Astrocyte (in vitro differentiated cells and primary cell): Measurements from ENCODE around the gene KCNMA1. TPM values are rescaled to one million over a fixed set of nuclear protein-coding genes. Genes with fewer than 3 reads are reported as not detected.

ENCODE experiments used
- DNase-seq: peaks from one replicate; pipeline ENCODE4 v3.0.0-alpha.2; 2010; ENCODE audit warnings: low read depth
- FAIRE-seq: peaks from 2 replicates; lab custom pipeline; 2011; peaks lifted over from hg19 to GRCh38; lab: Jason Lieb, UNC
- H2AFZ ChIP-seq: 2 replicates; pipeline ENCODE4 v1.6.0; 2012; ENCODE audit warnings: low read depth, low read length, inconsistent platforms
- H3K27ac ChIP-seq: 2 replicates; pipeline ENCODE4 v1.5.1; 2011; ENCODE audit warnings: low read depth, low read length, inconsistent platforms
- H3K27me3 ChIP-seq: 2 replicates; pipeline ENCODE4 v1.6.0; 2011; ENCODE audit warnings: low read length, inconsistent platforms; ENCODE audit not compliant: insufficient read depth
- H3K36me3 ChIP-seq: 2 replicates; pipeline ENCODE4 v1.5.1; 2011; ENCODE audit warnings: low read length, inconsistent platforms; ENCODE audit not compliant: insufficient read depth
- H3K4me1 ChIP-seq: 2 replicates; pipeline ENCODE4 v1.5.1; 2011; ENCODE audit warnings: low read length, inconsistent platforms; ENCODE audit not compliant: insufficient read depth
- H3K4me2 ChIP-seq: 2 replicates; pipeline ENCODE4 v1.6.0; 2012; ENCODE audit warnings: low read length, inconsistent platforms
- H3K4me3 ChIP-seq: 2 replicates; pipeline ENCODE4 v1.5.1; 2011; ENCODE audit warnings: low read depth, mild to moderate bottlenecking, low read length, inconsistent platforms; ENCODE audit not compliant: insufficient read depth
- H3K79me2 ChIP-seq: 2 replicates; pipeline ENCODE4 v1.6.0; 2012; ENCODE audit warnings: mild to moderate bottlenecking, low read length, inconsistent platforms; ENCODE audit not compliant: insufficient read depth
- H3K9ac ChIP-seq: 2 replicates; pipeline ENCODE4 v1.6.0; 2012; ENCODE audit warnings: mild to moderate bottlenecking, low read length, inconsistent platforms
- H3K9me3 ChIP-seq: 2 replicates; pipeline ENCODE4 v1.5.1; 2012; ENCODE audit warnings: low read depth, mild to moderate bottlenecking, low read length, inconsistent platforms; ENCODE audit not compliant: insufficient read depth
- H4K20me1 ChIP-seq: 2 replicates; pipeline ENCODE4 v1.6.0; 2012; ENCODE audit warnings: low read length, inconsistent platforms; ENCODE audit not compliant: insufficient read depth
- H3K27ac Mint-ChIP-seq: one replicate; pipeline ENCODE4 v1.8.0; 2021; ENCODE audit warnings: mild to moderate bottlenecking, mixed read lengths; ENCODE audit not compliant: unreplicated experiment
- H3K27me3 Mint-ChIP-seq: one replicate; pipeline ENCODE4 v1.8.0; 2021; ENCODE audit warnings: low read depth, mixed read lengths; ENCODE audit not compliant: unreplicated experiment
- H3K36me3 Mint-ChIP-seq: one replicate; pipeline ENCODE4 v1.8.0; 2021; ENCODE audit warnings: low read depth, mixed read lengths; ENCODE audit not compliant: unreplicated experiment
- H3K4me1 Mint-ChIP-seq: one replicate; pipeline ENCODE4 v1.8.0; 2021; ENCODE audit warnings: low read depth, mixed read lengths; ENCODE audit not compliant: unreplicated experiment
- H3K4me3 Mint-ChIP-seq: one replicate; pipeline ENCODE4 v1.8.0; 2021; ENCODE audit warnings: mild to moderate bottlenecking, moderate library complexity, mixed read lengths; ENCODE audit not compliant: unreplicated experiment
- H3K9me3 Mint-ChIP-seq: one replicate; pipeline ENCODE4 v1.8.0; 2021; ENCODE audit warnings: mild to moderate bottlenecking, mixed read lengths; ENCODE audit not compliant: unreplicated experiment
- EZH2 ChIP-seq: IDR thresholded peaks from 2 replicates; pipeline ENCODE4 v1.6.1; 2012; ENCODE audit warnings: mild to moderate bottlenecking, low read length, inconsistent platforms; ENCODE audit not compliant: insufficient read depth
- total RNA-seq: library from RNA; stranded (reverse); gene quantifications from 2 replicates; pipeline ENCODE4 v1.2.1, GENCODE V29; 2021
- TF ChIP-seq, protein P1 (sequence below): IDR thresholded peaks from 2 replicates; pipeline ENCODE4 v1.5.1; 2011; ENCODE audit warnings: low read depth, mild to moderate bottlenecking, inconsistent platforms, low read length, moderate library complexity; ENCODE audit not compliant: insufficient read depth

KCNMA1 gene
- total RNA-seq, 1 donor from 2014 or later = 45.8 TPM

DNA sequence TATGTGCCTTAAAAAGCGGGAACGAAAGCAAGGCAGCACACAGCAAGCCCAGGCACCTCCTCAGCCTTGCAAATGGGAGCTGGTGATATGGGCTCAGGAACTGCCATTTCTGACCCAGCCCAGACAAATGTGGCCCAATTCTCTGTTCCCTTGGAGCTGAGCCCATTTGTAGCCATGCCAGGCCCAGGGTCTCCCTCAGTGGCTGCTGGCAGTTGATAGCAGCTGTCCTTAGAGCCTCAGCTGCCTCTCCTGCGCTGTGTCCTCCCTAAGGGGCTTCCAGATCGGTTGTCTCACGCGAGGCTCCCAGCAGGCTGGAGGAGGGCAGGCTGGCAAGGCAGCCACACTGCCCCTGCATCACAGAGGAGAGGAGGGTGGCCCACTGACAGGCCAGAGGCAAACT lies 275.8 kb downstream of the KCNMA1 start:
- no peak overlapping the region for H3K4me3 ChIP-seq
- Mint-ChIP-seq H3K36me3 (peaks cover 8% of the 10 kb centered on the region), H3K9me3 (no peaks in the 10 kb centered on the region), H3K27ac (no peak overlapping the region), H3K4me1 (peaks cover 38% of the 10 kb centered on the region), H3K4me3 (no peak overlapping the region), H3K27me3 (no peaks in the 10 kb centered on the region)
- H3K4me2 ChIP-seq = no peak overlapping the region
- FAIRE-seq = no peak
- peaks cover 17% of the 10 kb centered on the region for H3K4me1 ChIP-seq
- H2AFZ ChIP-seq = no peak overlapping the region
- no peaks in the 10 kb centered on the region for H3K9me3 ChIP-seq
- no peaks in the 10 kb centered on the region for H3K27me3 ChIP-seq
- TF ChIP-seq EZH2 = no peak
- TF ChIP-seq, protein P1, sequence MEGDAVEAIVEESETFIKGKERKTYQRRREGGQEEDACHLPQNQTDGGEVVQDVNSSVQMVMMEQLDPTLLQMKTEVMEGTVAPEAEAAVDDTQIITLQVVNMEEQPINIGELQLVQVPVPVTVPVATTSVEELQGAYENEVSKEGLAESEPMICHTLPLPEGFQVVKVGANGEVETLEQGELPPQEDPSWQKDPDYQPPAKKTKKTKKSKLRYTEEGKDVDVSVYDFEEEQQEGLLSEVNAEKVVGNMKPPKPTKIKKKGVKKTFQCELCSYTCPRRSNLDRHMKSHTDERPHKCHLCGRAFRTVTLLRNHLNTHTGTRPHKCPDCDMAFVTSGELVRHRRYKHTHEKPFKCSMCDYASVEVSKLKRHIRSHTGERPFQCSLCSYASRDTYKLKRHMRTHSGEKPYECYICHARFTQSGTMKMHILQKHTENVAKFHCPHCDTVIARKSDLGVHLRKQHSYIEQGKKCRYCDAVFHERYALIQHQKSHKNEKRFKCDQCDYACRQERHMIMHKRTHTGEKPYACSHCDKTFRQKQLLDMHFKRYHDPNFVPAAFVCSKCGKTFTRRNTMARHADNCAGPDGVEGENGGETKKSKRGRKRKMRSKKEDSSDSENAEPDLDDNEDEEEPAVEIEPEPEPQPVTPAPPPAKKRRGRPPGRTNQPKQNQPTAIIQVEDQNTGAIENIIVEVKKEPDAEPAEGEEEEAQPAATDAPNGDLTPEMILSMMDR = no peak
- no peaks in the 10 kb centered on the region for H3K36me3 ChIP-seq
- H3K9ac ChIP-seq = no peak overlapping the region
- no peaks in the 10 kb centered on the region for H4K20me1 ChIP-seq
- H3K27ac ChIP-seq = no peak overlapping the region
- no peak for DNase-seq
- H3K79me2 ChIP-seq = no peaks in the 10 kb centered on the region

DNA sequence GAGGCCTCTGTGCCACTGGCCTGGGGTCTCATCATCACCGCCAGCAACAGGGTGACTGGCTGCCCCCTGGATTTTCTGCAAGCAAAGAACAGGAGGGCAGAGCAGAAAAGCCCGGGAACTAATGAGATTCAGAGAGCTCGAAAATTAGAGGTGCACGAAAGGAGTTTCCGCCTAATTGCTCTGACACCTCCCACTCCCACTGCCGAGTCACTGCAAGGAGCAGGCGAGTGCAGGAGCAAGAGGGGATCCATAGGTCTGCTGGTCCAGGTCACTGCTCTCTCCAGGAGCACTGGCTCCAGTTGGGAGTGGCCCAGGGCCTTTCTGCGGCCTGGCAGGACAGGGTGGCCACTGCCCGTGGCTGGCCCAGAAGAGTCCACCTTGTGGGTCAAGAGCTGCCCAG lies 276.2 kb downstream of the KCNMA1 start:
- H3K4me3 Mint-ChIP-seq = no peak overlapping the region
- Histone ChIP-seq H3K9me3 (no peaks in the 10 kb centered on the region), H3K27ac (no peak overlapping the region), H3K36me3 (no peaks in the 10 kb centered on the region), H3K27me3 (no peaks in the 10 kb centered on the region), H3K79me2 (no peaks in the 10 kb centered on the region), H3K9ac (no peak overlapping the region), H4K20me1 (no peaks in the 10 kb centered on the region), H3K4me2 (no peak overlapping the region), H2AFZ (no peak overlapping the region), H3K4me1 (peaks cover 21% of the 10 kb centered on the region), H3K4me3 (no peak overlapping the region)
- DNase-seq (no peak), FAIRE-seq (no peak)
- no peaks in the 10 kb centered on the region for H3K27me3 Mint-ChIP-seq
- peaks cover 8% of the 10 kb centered on the region for H3K36me3 Mint-ChIP-seq
- no peak overlapping the region for H3K27ac Mint-ChIP-seq
- peaks cover 40% of the 10 kb centered on the region for H3K4me1 Mint-ChIP-seq
- H3K9me3 Mint-ChIP-seq = no peaks in the 10 kb centered on the region
- TF ChIP-seq EZH2 = no peak

DNA sequence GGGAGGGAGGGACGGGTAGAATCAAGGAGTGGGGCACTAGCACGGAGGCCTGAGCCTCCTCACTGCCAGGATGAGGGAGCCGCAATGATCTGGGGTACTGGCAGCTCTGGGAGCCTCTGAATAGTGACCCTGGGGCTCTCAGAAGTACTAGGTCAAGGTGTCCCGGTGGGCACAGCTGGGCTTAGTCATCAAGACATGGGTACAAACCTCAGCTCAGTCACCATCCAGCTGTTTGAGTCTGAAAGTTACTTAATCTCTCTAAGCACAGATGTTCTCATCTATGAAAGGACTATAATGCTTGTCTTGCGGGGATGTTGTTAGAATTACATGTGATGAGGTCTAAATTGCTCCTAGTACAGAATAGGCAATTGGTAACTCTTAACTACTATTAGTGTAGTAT lies 276.8 kb downstream of the KCNMA1 start:
- no peaks in the 10 kb centered on the region for H4K20me1 ChIP-seq
- H3K9ac ChIP-seq = no peak overlapping the region
- no peak overlapping the region for H3K4me3 ChIP-seq
- no peak overlapping the region for H3K4me2 ChIP-seq
- no peaks in the 10 kb centered on the region for H3K9me3 ChIP-seq
- no peaks in the 10 kb centered on the region for H3K27me3 ChIP-seq
- no peak overlapping the region for H2AFZ ChIP-seq
- no peak for DNase-seq
- no peak overlapping the region for H3K27ac ChIP-seq
- no peak for FAIRE-seq
- Mint-ChIP-seq H3K9me3 (no peaks in the 10 kb centered on the region), H3K27ac (no peak overlapping the region), H3K36me3 (peaks cover 8% of the 10 kb centered on the region), H3K4me1 (peaks cover 42% of the 10 kb centered on the region), H3K27me3 (no peaks in the 10 kb centered on the region), H3K4me3 (no peak overlapping the region)
- H3K4me1 ChIP-seq = peaks cover 24% of the 10 kb centered on the region
- TF ChIP-seq, protein P1 = no peak
- no peak for TF ChIP-seq EZH2
- H3K79me2 ChIP-seq = no peaks in the 10 kb centered on the region
- H3K36me3 ChIP-seq = no peaks in the 10 kb centered on the region
